Endodermal cell (in vitro differentiated cells): Measurements from ENCODE around the gene TFF2. TPM values are rescaled to one million over a fixed set of nuclear protein-coding genes. Genes with fewer than 3 reads are reported as not detected.

Experiments used
- DNase-seq: peaks from one replicate; pipeline ENCODE4 v3.0.0-alpha.2; 2017
- H3K27ac ChIP-seq: 2 replicates; pipeline ENCODE4 v1.5.1; 2013; ENCODE audit warnings: mild to moderate bottlenecking, low read depth, low read length, moderate library complexity
- H3K27me3 ChIP-seq: 2 replicates; pipeline ENCODE4 v1.6.1; 2013; ENCODE audit warnings: mild to moderate bottlenecking, low read length, moderate library complexity; ENCODE audit not compliant: insufficient read depth, control insufficient read depth, poor library complexity, severe bottlenecking
- H3K36me3 ChIP-seq: 2 replicates; pipeline ENCODE4 v1.7.0; 2013; ENCODE audit warnings: mild to moderate bottlenecking, low read length, moderate library complexity; ENCODE audit not compliant: control insufficient read depth, insufficient read depth
- H3K4me1 ChIP-seq: one replicate; pipeline ENCODE4 v1.7.0; 2013; ENCODE audit warnings: low read length; ENCODE audit not compliant: control insufficient read depth, insufficient read depth
- H3K4me3 ChIP-seq: 2 replicates; pipeline ENCODE4 v1.5.1; 2013; ENCODE audit warnings: mild to moderate bottlenecking, low read length, moderate library complexity
- H3K9ac ChIP-seq: 2 replicates; pipeline ENCODE4 v1.6.1; 2013; ENCODE audit warnings: mild to moderate bottlenecking, low read length, moderate library complexity; ENCODE audit not compliant: poor library complexity, severe bottlenecking; ENCODE audit errors: extremely low read depth
- H3K9me3 ChIP-seq: 2 replicates; pipeline ENCODE4 v1.6.1; 2013; ENCODE audit warnings: mild to moderate bottlenecking, low read length, moderate library complexity; ENCODE audit not compliant: control insufficient read depth
- H3K27ac Mint-ChIP-seq: 2 replicates; pipeline ENCODE4 v1.8.0; 2020; ENCODE audit warnings: mixed read lengths
- H3K27me3 Mint-ChIP-seq: 2 replicates; pipeline ENCODE4 v1.8.0; 2021; ENCODE audit warnings: mild to moderate bottlenecking, mixed read lengths; ENCODE audit not compliant: insufficient read depth
- H3K36me3 Mint-ChIP-seq: 2 replicates; pipeline ENCODE4 v1.8.0; 2020; ENCODE audit warnings: low read depth, mixed read lengths
- H3K4me1 Mint-ChIP-seq: 2 replicates; pipeline ENCODE4 v1.8.0; 2020; ENCODE audit warnings: mixed read lengths
- H3K4me3 Mint-ChIP-seq: 2 replicates; pipeline ENCODE4 v1.8.0; 2020; ENCODE audit warnings: mild to moderate bottlenecking, moderate library complexity, mixed read lengths
- H3K9me3 Mint-ChIP-seq: 2 replicates; pipeline ENCODE4 v1.8.0; 2020; ENCODE audit warnings: mild to moderate bottlenecking, mixed read lengths
- CTCF ChIP-seq: fragments of 200-600 bp; sonication (generic); conservative IDR thresholded peaks from 2 replicates; pipeline ENCODE4 v1.5.0; 2021; ENCODE audit warnings: antibody characterized with exemption, mild to moderate bottlenecking
- WGBS, 2 experiments: methylation state at CpG; one replicate each; pipeline versions ENCODE4 v1.1.5 to v1.1.7; 2013; ENCODE audit warnings: missing lambda C conversion rate in 2 of 2, mixed read lengths in 1 of 2; ENCODE audit not compliant: insufficient coverage in 1 of 2, insufficient read length in 1 of 2; 5-methylcytosine and 5-hydroxymethylcytosine counted together
- total RNA-seq, 2 donors: library from RNA; stranded (reverse); fragmentation: NEBNext Ultra II Directional in 1 of 2; extraction: Animal tissue kit (Norgen Biotek cat#: 25700) in 1 of 2; gene quantifications; 2 replicates in 1 of 2; 3 replicates in 1 of 2; pipeline ENCODE4 v1.2.1, GENCODE V29; 2021

TFF2 gene
- total RNA-seq, 2 donors from 2014 or later = not detected

GRCh38 chr21:42375506-42375905, 24.7 kb upstream of the TFF2 start:
- Mint-ChIP-seq H3K9me3 (no peaks in the 10 kb centered on the region), H3K36me3 (no peaks in the 10 kb centered on the region), H3K27ac (no peak overlapping the region), H3K4me3 (no peak overlapping the region), H3K4me1 (peaks cover 4% of the 10 kb centered on the region), H3K27me3 (peaks cover 4% of the 10 kb centered on the region)
- no peak overlapping the region for H3K27ac ChIP-seq
- no peaks in the 10 kb centered on the region for H3K27me3 ChIP-seq
- no peaks in the 10 kb centered on the region for H3K9me3 ChIP-seq
- WGBS, 2 experiments = 88 to 95% methylated on average over 10 to 11 of the region's 11 CpGs
- no peaks in the 10 kb centered on the region for H3K4me1 ChIP-seq
- no peak for DNase-seq
- H3K4me3 ChIP-seq = no peak overlapping the region
- no peak overlapping the region for H3K9ac ChIP-seq
- H3K36me3 ChIP-seq = no peaks in the 10 kb centered on the region
- no peak for TF ChIP-seq CTCF

GRCh38 chr21:42374864-42375499, 24.2 kb upstream of the TFF2 start:
- Histone ChIP-seq H3K36me3 (no peaks in the 10 kb centered on the region), H3K9me3 (no peaks in the 10 kb centered on the region), H3K27me3 (no peaks in the 10 kb centered on the region), H3K27ac (no peak overlapping the region), H3K9ac (no peak overlapping the region), H3K4me3 (no peak overlapping the region), H3K4me1 (no peaks in the 10 kb centered on the region)
- H3K27me3 Mint-ChIP-seq = peaks cover 4% of the 10 kb centered on the region
- no peak overlapping the region for H3K27ac Mint-ChIP-seq
- no peaks in the 10 kb centered on the region for H3K36me3 Mint-ChIP-seq
- no peaks in the 10 kb centered on the region for H3K9me3 Mint-ChIP-seq
- peaks cover 4% of the 10 kb centered on the region for H3K4me1 Mint-ChIP-seq
- no peak for TF ChIP-seq CTCF
- WGBS, 2 experiments = 53 to 62% methylated on average over 10 to 21 of the region's 23 CpGs
- no peak overlapping the region for H3K4me3 Mint-ChIP-seq
- DNase-seq = peak; percentile 67

- Mint-ChIP-seq H3K27me3 (peaks cover 4% of the 10 kb centered on the region), H3K27ac (no peak overlapping the region)
- WGBS, 2 experiments = 89 to 97% methylated on average over 7 of the region's 7 CpGs
These were observed 23.7 kb upstream of the TFF2 start for GRCh38 chr21:42374457-42374856.

More at GRCh38 chr21:42374457-42374856, 23.7 kb upstream of the TFF2 start:
- no peak for DNase-seq
- Mint-ChIP-seq H3K36me3 (no peaks in the 10 kb centered on the region), H3K4me3 (no peak overlapping the region), H3K9me3 (no peaks in the 10 kb centered on the region), H3K4me1 (peaks cover 4% of the 10 kb centered on the region)
- no peaks in the 10 kb centered on the region for H3K27me3 ChIP-seq
- no peak overlapping the region for H3K9ac ChIP-seq
- no peak overlapping the region for H3K4me3 ChIP-seq
- H3K4me1 ChIP-seq = no peaks in the 10 kb centered on the region
- H3K27ac ChIP-seq = no peak overlapping the region
- H3K36me3 ChIP-seq = no peaks in the 10 kb centered on the region
- no peaks in the 10 kb centered on the region for H3K9me3 ChIP-seq
- TF ChIP-seq CTCF = no peak
